Astrocyte of the hippocampus (primary cell): ENCODE data around the gene COLEC12.

ENCODE experiments used
- DNase-seq: peaks from one replicate; pipeline ENCODE4 v3.0.0; 2011; ENCODE audit warnings: low read depth, low spot score

COLEC12 gene

GRCh38 chr18:446941-447560 lies 53.5 kb downstream of the COLEC12 start:
- no peak for DNase-seq

- DNase-seq: no peak
These were observed 55.4 kb downstream of the COLEC12 start for GRCh38 chr18:445055-445454.

GRCh38 chr18:438571-438970 lies 61.9 kb downstream of the COLEC12 start:
- DNase-seq: no peak

GRCh38 chr18:435940-436339 lies 64.6 kb downstream of the COLEC12 start:
- DNase-seq: peak; percentile 76

GRCh38 chr18:434410-434809 lies 66.1 kb downstream of the COLEC12 start:
- no peak for DNase-seq

GRCh38 chr18:433960-434359 lies 66.5 kb downstream of the COLEC12 start:
- no peak for DNase-seq

GRCh38 chr18:433298-433697 lies 67.2 kb downstream of the COLEC12 start:
- no peak for DNase-seq

GRCh38 chr18:432791-433190 lies 67.7 kb downstream of the COLEC12 start:
- DNase-seq: no peak

GRCh38 chr18:429030-429429 lies 71.5 kb downstream of the COLEC12 start:
- DNase-seq: no peak

- peak; percentile 52 for DNase-seq
These were observed 73.5 kb downstream of the COLEC12 start for GRCh38 chr18:427005-427404.

- no peak for DNase-seq
These were observed 75.3 kb downstream of the COLEC12 start for GRCh38 chr18:425106-425745.

GRCh38 chr18:424668-425067 lies 75.8 kb downstream of the COLEC12 start:
- no peak for DNase-seq

GRCh38 chr18:424071-424661 lies 76.3 kb downstream of the COLEC12 start:
- no peak for DNase-seq

- DNase-seq: no peak
These were observed 77.5 kb downstream of the COLEC12 start for GRCh38 chr18:422966-423365.

- DNase-seq: peak; percentile 49
These were observed 79.0 kb downstream of the COLEC12 start for GRCh38 chr18:421247-422155.

GRCh38 chr18:420661-421246 lies 79.7 kb downstream of the COLEC12 start:
- DNase-seq: no peak

- no peak for DNase-seq
These were observed 80.8 kb downstream of the COLEC12 start for GRCh38 chr18:419541-420175.

GRCh38 chr18:417495-417894 lies 83.0 kb downstream of the COLEC12 start:
- DNase-seq: no peak

- DNase-seq: no peak
These were observed 83.6 kb downstream of the COLEC12 start for GRCh38 chr18:416930-417329.

GRCh38 chr18:415617-416612 lies 84.6 kb downstream of the COLEC12 start:
- peak; percentile 66 for DNase-seq
